GM06990 (cell line): ENCODE results near the gene ACBD6.

Source experiments
- DNase-seq: peaks from one replicate; pipeline ENCODE4 v3.0.0-alpha.2; 2011; ENCODE audit not compliant: insufficient read length; ENCODE audit errors: extremely low read depth
- H3K27me3 ChIP-seq: replicated peaks from 2 replicates; pipeline ENCODE4 v1.6.0; 2011; ENCODE audit warnings: low read length; ENCODE audit not compliant: control insufficient read depth, insufficient read depth
- H3K36me3 ChIP-seq: 2 replicates; pipeline ENCODE4 v1.5.1; 2011; ENCODE audit warnings: low read length; ENCODE audit not compliant: control insufficient read depth, insufficient read depth
- H3K4me3 ChIP-seq: replicated peaks from 2 replicates; pipeline ENCODE4 v1.5.1; 2011; ENCODE audit warnings: low read depth, mild to moderate bottlenecking, control low read depth, low read length
- CTCF ChIP-seq: IDR thresholded peaks from 2 replicates; pipeline ENCODE4 v1.5.1; 2011; ENCODE audit warnings: low read length, control low read depth, mild to moderate bottlenecking, inconsistent platforms; ENCODE audit not compliant: insufficient read depth, poor library complexity, severe bottlenecking

The ACBD6 gene

GRCh38 chr1:180544050-180544449 is 41.7 kb upstream of the ACBD6 start:
- Histone ChIP-seq H3K36me3 (no peaks in the 10 kb centered on the region), H3K4me3 (no peak overlapping the region), H3K27me3 (no peaks in the 10 kb centered on the region)
- no peak for DNase-seq
- TF ChIP-seq CTCF: no peak

DNA sequence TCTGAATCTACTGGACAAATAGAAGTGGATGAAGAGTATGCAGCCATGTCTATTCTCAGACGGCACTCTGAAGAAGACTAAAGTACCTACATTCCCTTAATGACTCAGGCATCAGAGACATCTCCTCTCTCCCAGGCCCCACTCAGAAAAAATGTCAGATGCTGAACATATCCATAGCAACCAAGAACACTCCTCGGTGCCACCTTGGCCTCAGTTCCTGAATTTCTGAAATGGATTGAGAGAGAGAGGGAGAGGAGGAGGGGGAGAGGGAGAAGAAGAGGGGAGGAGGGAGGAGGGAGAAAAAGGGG is 40.4 kb upstream of the ACBD6 start:
- Histone ChIP-seq H3K4me3 (no peak overlapping the region), H3K36me3 (no peaks in the 10 kb centered on the region), H3K27me3 (no peaks in the 10 kb centered on the region)
- no peak for DNase-seq
- no peak for TF ChIP-seq CTCF

- Histone ChIP-seq H3K4me3 (no peak overlapping the region), H3K36me3 (no peaks in the 10 kb centered on the region), H3K27me3 (no peaks in the 10 kb centered on the region)
- TF ChIP-seq CTCF: no peak
- DNase-seq: no peak
Measured at GRCh38 chr1:180542113-180542837, 39.9 kb upstream of the ACBD6 start.

DNA sequence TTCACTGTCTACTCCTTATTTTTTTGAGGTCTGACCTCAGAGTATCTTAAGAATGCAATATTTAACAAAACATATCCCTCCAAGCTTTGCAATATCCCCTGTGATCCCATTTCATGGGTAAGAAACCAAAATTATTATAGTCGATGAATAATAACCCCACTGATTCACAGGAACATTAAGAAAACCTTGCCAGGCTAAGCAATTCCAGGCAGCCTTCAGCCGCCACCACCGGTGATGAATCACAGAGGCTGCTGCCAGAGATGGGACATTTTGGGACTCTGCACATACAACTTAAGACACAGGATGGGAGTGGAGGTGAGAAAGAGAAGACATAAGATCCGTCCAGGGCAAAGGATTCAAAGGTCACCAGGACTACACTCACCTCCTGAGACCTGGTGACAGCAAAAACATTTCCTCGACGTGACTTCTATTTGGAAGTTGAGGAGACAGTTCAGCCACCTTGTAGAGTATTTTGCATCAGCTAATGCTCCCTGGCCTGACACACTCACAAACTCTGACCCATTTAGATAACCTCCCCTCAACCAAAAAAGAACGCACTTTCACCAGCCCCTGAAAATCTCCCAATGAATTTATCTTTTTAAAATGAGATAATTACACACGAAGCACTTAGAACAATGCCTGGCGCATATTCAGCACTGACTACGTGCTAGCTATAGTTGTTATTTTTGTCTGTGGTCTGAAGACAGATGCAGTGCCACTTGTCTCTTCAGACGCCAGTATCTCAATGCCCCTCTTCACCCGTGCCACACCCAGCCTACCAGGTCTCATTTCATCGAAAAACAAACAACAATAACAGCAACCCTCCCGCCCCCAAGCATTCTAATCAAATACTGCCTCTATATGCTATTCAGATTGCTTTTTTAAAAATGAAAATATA is 38.6 kb upstream of the ACBD6 start:
- no peaks in the 10 kb centered on the region for H3K36me3 ChIP-seq
- no peak overlapping the region for H3K4me3 ChIP-seq
- TF ChIP-seq CTCF: no peak
- no peak for DNase-seq
- no peaks in the 10 kb centered on the region for H3K27me3 ChIP-seq

DNA sequence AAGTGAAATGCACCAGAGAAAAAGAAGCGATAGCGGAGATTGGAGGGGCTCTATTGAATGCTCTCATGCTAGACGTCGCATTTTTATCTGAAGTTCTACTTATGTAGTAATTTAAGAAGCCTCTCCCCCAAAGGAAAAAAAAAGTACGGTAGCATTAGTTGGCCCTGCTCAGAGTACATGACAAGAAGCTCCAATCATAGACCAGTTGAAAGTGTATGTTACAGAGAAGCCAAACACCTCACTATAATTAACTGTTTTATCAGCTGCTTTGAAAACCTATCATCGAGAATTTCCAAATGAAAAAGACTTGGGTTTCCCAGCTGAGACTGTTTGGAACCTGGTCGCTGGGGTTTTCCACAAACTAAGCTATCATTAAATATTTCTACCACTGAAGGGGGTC is 36.8 kb upstream of the ACBD6 start:
- Histone ChIP-seq H3K4me3 (no peak overlapping the region), H3K36me3 (no peaks in the 10 kb centered on the region), H3K27me3 (no peaks in the 10 kb centered on the region)
- TF ChIP-seq CTCF: no peak
- DNase-seq: no peak
